Loucy (cell line): ENCODE data around the gene MYRIP.

ENCODE experiments used
- H2AFZ ChIP-seq: fragments of 200-600 bp; sonication (generic); 2 replicates; pipeline ENCODE4 v1.6.0; 2016; ENCODE audit warnings: antibody characterized with exemption, mild to moderate bottlenecking, low read length, moderate library complexity
- H3F3A ChIP-seq: fragments of 200-600 bp; 2 replicates; pipeline ENCODE4 v1.6.0; 2016; ENCODE audit warnings: antibody characterized with exemption, low read depth, mild to moderate bottlenecking
- H3K27me3 ChIP-seq: fragments of 200-600 bp; sonication (generic); 2 replicates; pipeline ENCODE4 v1.6.1; 2014; ENCODE audit warnings: low read length, mild to moderate bottlenecking; ENCODE audit not compliant: insufficient read depth, poor library complexity, severe bottlenecking
- H3K36me3 ChIP-seq: fragments of 200-600 bp; sonication (generic); 2 replicates; pipeline ENCODE4 v1.6.1; 2016; ENCODE audit warnings: low read length; ENCODE audit not compliant: insufficient read depth
- H3K4me1 ChIP-seq: fragments of 200-600 bp; sonication (generic); 2 replicates; pipeline ENCODE4 v1.5.1; 2014; ENCODE audit warnings: low read length, mild to moderate bottlenecking; ENCODE audit not compliant: insufficient read depth, poor library complexity, severe bottlenecking
- H3K4me2 ChIP-seq: fragments of 200-600 bp; sonication (generic); 2 replicates; pipeline ENCODE4 v1.6.0; 2014; ENCODE audit warnings: antibody characterized with exemption, low read length, low read depth, mild to moderate bottlenecking; ENCODE audit not compliant: poor library complexity, severe bottlenecking
- H3K4me3 ChIP-seq: fragments of 200-600 bp; sonication (generic); 2 replicates; pipeline ENCODE4 v1.5.1; 2014; ENCODE audit warnings: low read length, mild to moderate bottlenecking, mixed read lengths; ENCODE audit not compliant: poor library complexity, severe bottlenecking
- H3K79me2 ChIP-seq: fragments of 200-600 bp; sonication (generic); 2 replicates; pipeline ENCODE4 v1.6.1; 2014; ENCODE audit warnings: low read length; ENCODE audit not compliant: insufficient read depth
- H3K9ac ChIP-seq: fragments of 200-600 bp; sonication (generic); 2 replicates; pipeline ENCODE4 v1.6.0; 2014; ENCODE audit warnings: mild to moderate bottlenecking, low read depth, low read length, moderate library complexity; ENCODE audit not compliant: poor library complexity, severe bottlenecking
- H3K9me2 ChIP-seq: fragments of 200-600 bp; sonication (generic); replicated peaks from 2 replicates; pipeline ENCODE4 v1.6.1; 2016; ENCODE audit warnings: low read depth, low read length, mixed read lengths
- H3K9me3 ChIP-seq: fragments of 200-600 bp; sonication (generic); 2 replicates; pipeline ENCODE4 v1.6.1; 2014; ENCODE audit warnings: mild to moderate bottlenecking, antibody characterized with exemption, low read length, low read depth; ENCODE audit not compliant: insufficient read depth
- H4K20me1 ChIP-seq: fragments of 200-600 bp; sonication (generic); 2 replicates; pipeline ENCODE4 v1.6.0; 2014; ENCODE audit warnings: antibody characterized with exemption, low read length, mild to moderate bottlenecking; ENCODE audit not compliant: insufficient read depth, poor library complexity, severe bottlenecking
- CTCF ChIP-seq: fragments of 200-600 bp; sonication (generic); conservative IDR thresholded peaks from 2 replicates; pipeline ENCODE4 v1.5.1; 2014; ENCODE audit warnings: mild to moderate bottlenecking, antibody characterized with exemption, low read length
- EZH2phosphoT487 ChIP-seq: fragments of 200-600 bp; IDR thresholded peaks from 2 replicates; pipeline ENCODE4 v1.6.1; 2018; ENCODE audit warnings: antibody characterized with exemption, mild to moderate bottlenecking, moderate library complexity, borderline replicate concordance

The MYRIP gene

DNA sequence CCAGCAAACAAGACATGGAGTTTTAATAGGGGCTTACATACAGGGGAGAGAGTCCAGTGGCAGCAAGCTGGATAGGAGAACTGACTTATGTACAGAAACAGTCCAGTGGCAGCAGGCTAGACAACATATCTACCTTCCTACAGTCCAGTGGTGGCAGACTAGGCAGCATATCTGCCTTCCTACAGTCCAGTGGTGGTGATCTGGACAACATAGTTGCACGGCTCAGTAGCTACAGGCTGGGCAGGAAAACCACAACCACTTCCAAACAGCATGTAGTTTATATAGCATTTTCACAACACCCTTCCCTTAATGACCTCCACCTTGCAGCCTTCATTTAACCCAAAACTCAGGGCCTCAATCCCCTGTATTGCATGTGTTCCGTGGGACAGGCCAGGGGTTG is 318.8 kb downstream of the MYRIP start:
- no peaks in the 10 kb centered on the region for H3K36me3 ChIP-seq
- H3K9ac ChIP-seq = no peak overlapping the region
- H2AFZ ChIP-seq = no peak overlapping the region; the same call in 1 of the 2 replicates
- no peaks in the 10 kb centered on the region for H3K27me3 ChIP-seq
- no peaks in the 10 kb centered on the region for H3K9me2 ChIP-seq
- TF ChIP-seq EZH2phosphoT487 (no peak), CTCF (no peak)
- no peaks in the 10 kb centered on the region for H4K20me1 ChIP-seq
- peaks cover 17% of the 10 kb centered on the region for H3K4me1 ChIP-seq
- H3K4me3 ChIP-seq = peak overlapping the region; percentile 41
- peak overlapping the region; percentile 64 for H3K4me2 ChIP-seq
- peaks cover 1% of the 10 kb centered on the region; the same call in 1 of the 2 replicates for H3K9me3 ChIP-seq
- H3K79me2 ChIP-seq = no peaks in the 10 kb centered on the region
- no peaks in the 10 kb centered on the region for H3F3A ChIP-seq

DNA sequence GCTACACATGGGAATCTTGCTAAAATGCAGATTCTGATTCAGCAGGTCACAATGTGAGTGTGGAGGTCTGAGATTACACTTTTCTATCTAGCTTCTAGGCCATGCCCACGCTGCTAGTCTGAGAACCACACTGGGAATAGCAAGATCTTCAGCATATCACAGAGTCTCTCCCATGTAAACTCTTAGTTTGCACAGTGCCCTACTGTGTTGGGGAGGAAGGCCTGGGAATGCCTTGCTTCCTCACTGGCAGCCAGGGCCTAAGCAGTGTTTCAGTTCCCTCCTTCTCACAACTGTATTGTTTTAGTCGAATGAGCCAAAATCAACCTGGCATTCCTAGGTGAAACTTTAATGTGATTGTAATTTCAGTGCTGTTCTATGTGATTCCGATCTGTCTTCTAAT is 320.1 kb downstream of the MYRIP start:
- no peaks in the 10 kb centered on the region for H3K36me3 ChIP-seq
- no peaks in the 10 kb centered on the region for H3K9me2 ChIP-seq
- no peaks in the 10 kb centered on the region for H3K27me3 ChIP-seq
- peaks cover 3% of the 10 kb centered on the region; the same call in 1 of the 2 replicates for H3K9me3 ChIP-seq
- no peaks in the 10 kb centered on the region for H3F3A ChIP-seq
- no peak overlapping the region for H3K4me2 ChIP-seq
- no peaks in the 10 kb centered on the region for H3K79me2 ChIP-seq
- TF ChIP-seq EZH2phosphoT487 = no peak
- TF ChIP-seq CTCF = no peak
- H3K4me1 ChIP-seq = peaks cover 17% of the 10 kb centered on the region
- no peak overlapping the region for H3K9ac ChIP-seq
- no peaks in the 10 kb centered on the region for H4K20me1 ChIP-seq
- H2AFZ ChIP-seq = no peak overlapping the region
- no peak overlapping the region for H3K4me3 ChIP-seq

DNA sequence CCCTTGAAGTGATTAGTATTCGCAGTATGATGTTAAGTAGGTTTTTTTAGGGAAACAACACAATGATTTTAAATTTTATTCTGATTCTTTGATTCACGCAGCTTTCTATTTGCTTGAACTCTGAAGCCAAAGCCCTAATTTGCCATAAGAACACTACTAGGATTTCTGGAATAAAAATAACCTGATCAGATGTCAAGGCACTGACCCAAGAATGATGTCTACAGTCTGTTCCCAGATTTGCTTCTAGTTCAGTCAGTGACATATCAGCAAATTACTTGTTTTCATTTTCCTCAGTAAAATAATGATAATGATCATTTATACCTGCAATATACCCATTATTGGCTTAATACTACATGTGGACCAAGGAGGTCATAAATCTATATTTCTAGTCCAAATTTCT is 320.6 kb downstream of the MYRIP start:
- Histone ChIP-seq H3K4me1 (peaks cover 17% of the 10 kb centered on the region), H3K4me3 (no peak overlapping the region), H3K27me3 (no peaks in the 10 kb centered on the region), H4K20me1 (no peaks in the 10 kb centered on the region), H3K79me2 (no peaks in the 10 kb centered on the region), H3K4me2 (no peak overlapping the region), H2AFZ (no peak overlapping the region), H3K9me2 (no peaks in the 10 kb centered on the region), H3K9me3 (peaks cover 3% of the 10 kb centered on the region; the same call in 1 of the 2 replicates), H3F3A (no peaks in the 10 kb centered on the region), H3K9ac (no peak overlapping the region), H3K36me3 (no peaks in the 10 kb centered on the region)
- TF ChIP-seq EZH2phosphoT487 (no peak), CTCF (no peak)
